A549 (cell line): Measurements from ENCODE around the gene TBC1D25. TPM values are rescaled to one million over a fixed set of nuclear protein-coding genes. Genes with fewer than 3 reads are reported as not detected.

Experiments
- ATAC-seq, 2 experiments: fragments of 200-7000 bp in 1 of 2; fragments of >200 bp in 1 of 2; cut with Nextera tagmentation in 1 of 2; cut with Tn5 transposase in 1 of 2; 3 replicates each; pipeline versions ENCODE4 v1.8.0 to v1.9.1; 2018 to 2020; ENCODE audit warnings: mild to moderate bottlenecking in 1 of 2, moderate library complexity in 1 of 2
- CTCF ChIA-PET: fragments of 300-600 bp; sonication (Branson Sonifier 250); formaldehyde crosslinking; extraction: SDS; loops from one replicate; lab custom pipeline; 2021; ENCODE audit warnings: antibody characterized with exemption, inconsistent platforms; lab: Yijun Ruan, JAX
- POLR2A ChIA-PET: fragments of 350-600 bp; formaldehyde crosslinking; extraction: SDS; loops from one replicate; lab custom pipeline; 2021; ENCODE audit warnings: antibody characterized with exemption, inconsistent platforms; lab: Yijun Ruan, JAX
- DNase-seq, 2 experiments: peaks; one replicate each; pipeline versions ENCODE4 v3.0.0 to v3.0.0-alpha.2; 2011 to 2016; ENCODE audit warnings: low read depth in 1 of 2, low spot score in 1 of 2
- FAIRE-seq: peaks from 2 replicates; lab custom pipeline; 2011; peaks lifted over from hg19 to GRCh38; lab: Jason Lieb, UNC
- H3K27ac ChIP-seq, 2 experiments: fragments of >200 bp; sonication (Bioruptor Twin); formaldehyde crosslinking; 3 replicates each; pipeline ENCODE4 v1.5.1; 2016 to 2017
- H3K4me1 ChIP-seq: fragments of >200 bp; sonication (Bioruptor Twin); formaldehyde crosslinking; 3 replicates; pipeline ENCODE4 v1.6.1; 2016
- H3K4me2 ChIP-seq: fragments of >200 bp; sonication (Bioruptor Twin); formaldehyde crosslinking; 3 replicates; pipeline ENCODE4 v1.6.1; 2016
- H3K4me3 ChIP-seq: fragments of >200 bp; sonication (Bioruptor Twin); formaldehyde crosslinking; 3 replicates; pipeline ENCODE4 v1.5.1; 2016
- H3K9me3 ChIP-seq: fragments of >200 bp; sonication (Bioruptor Twin); formaldehyde crosslinking; 3 replicates; pipeline ENCODE4 v1.6.1; 2016
- BHLHE40 ChIP-seq: IDR thresholded peaks from 2 replicates; pipeline ENCODE4 v1.6.1; 2012; ENCODE audit warnings: low read depth, low read length, inconsistent platforms
- CBX2 ChIP-seq: fragments of 200-600 bp; sonication (generic); IDR thresholded peaks from 2 replicates; pipeline ENCODE4 v1.6.1; 2016; ENCODE audit warnings: low read depth, mild to moderate bottlenecking, borderline replicate concordance
- CHD4 ChIP-seq: fragments of 200-600 bp; sonication (generic); IDR thresholded peaks from 2 replicates; pipeline ENCODE4 v1.6.1; 2016; ENCODE audit warnings: antibody characterized with exemption, mild to moderate bottlenecking, borderline replicate concordance
- FOSL2 ChIP-seq, 2 experiments: fragments of 450-650 bp in 1 of 2; fragments of >200 bp in 1 of 2; sonication (Bioruptor Twin) in 1 of 2; formaldehyde crosslinking; IDR thresholded peaks; 2 replicates each; pipeline versions ENCODE4 v1.5.0 to v1.6.1; 2016 to 2020; ENCODE audit warnings: mild to moderate bottlenecking in 1 of 2, moderate library complexity in 1 of 2
- RARB ChIP-seq: fragments of 250-450 bp; sonication (Bioruptor Pico); IDR thresholded peaks from 2 replicates; pipeline ENCODE4 v1.8.0; 2021; ENCODE audit warnings: mild to moderate bottlenecking, moderate library complexity
- RCOR1 ChIP-seq: fragments of 150-350 bp; IDR thresholded peaks from 2 replicates; pipeline ENCODE4 v1.6.1; 2014; ENCODE audit warnings: antibody characterized with exemption, low read length, low read depth
- WGBS: methylation state at CpG from one replicate; pipeline ENCODE4 v1.1.6; 2017; ENCODE audit errors: missing lambda C conversion rate; 5-methylcytosine and 5-hydroxymethylcytosine counted together
- polyA plus RNA-seq, 4 experiments: library from polyadenylated mRNA; depleted of rRNA in 3 of 4; stranded (reverse); fragments of >200 nt; fragmentation: RNase III in 1 of 4; extraction: RNeasy Plus Mini Kit Qiagen cat#74134 plus additional on column Dnase treatment in 1 of 4; gene quantifications; 2 replicates in 3 of 4; 3 replicates in 1 of 4; pipeline ENCODE4 v1.2.3, GENCODE V29; 2011 to 2017
- TF ChIP-seq, protein P1 (sequence below): fragments of 250-450 bp; sonication (Bioruptor Pico); IDR thresholded peaks from 2 replicates; pipeline ENCODE4 v1.5.0; 2021; ENCODE audit warnings: mild to moderate bottlenecking, moderate library complexity, borderline replicate concordance
- TF ChIP-seq, protein P2 (sequence below): fragments of 200-600 bp; sonication (generic); IDR thresholded peaks from 2 replicates; pipeline ENCODE4 v1.6.1; 2016; ENCODE audit warnings: antibody characterized with exemption, mild to moderate bottlenecking, moderate library complexity
- TF ChIP-seq, protein P3 (sequence below): IDR thresholded peaks from 2 replicates; pipeline ENCODE4 v1.6.1; 2012

The TBC1D25 gene
- polyA plus RNA-seq, 2 of the 4 experiments (the other 2 are of a cell fraction) = 8.6 to 13.0 TPM

DNA sequence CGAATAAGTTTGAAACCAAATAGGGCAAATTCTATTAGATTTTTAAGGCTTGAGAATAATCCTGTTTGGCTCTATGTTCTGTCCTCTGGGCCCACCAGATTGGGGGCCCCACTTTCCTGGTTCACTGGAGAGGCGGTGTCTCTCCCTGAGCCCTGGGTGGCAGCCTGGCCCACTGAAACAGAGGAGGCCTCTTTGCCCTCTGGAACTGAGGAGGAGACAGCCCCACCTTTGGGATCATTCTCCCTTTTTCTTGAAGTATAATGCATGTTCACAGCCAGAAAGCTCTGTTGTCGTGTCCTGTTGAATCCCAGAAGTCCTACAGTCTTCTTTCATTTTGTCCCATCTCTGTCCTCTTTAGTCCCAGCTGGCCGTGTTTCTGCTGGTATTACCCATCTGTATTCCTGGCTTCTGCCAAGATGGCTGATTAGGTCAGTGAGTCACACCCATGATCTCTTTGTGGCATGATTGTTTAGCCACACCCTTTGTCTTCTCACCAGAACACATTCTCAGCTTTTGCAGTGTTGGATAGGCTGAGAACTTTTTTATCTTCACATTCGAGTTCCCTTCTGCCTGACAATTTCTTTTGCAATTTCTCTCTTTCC is 8.1 kb upstream of the TBC1D25 start:
- DNase-seq (peak; percentile 28 to 70), ATAC-seq (peak; percentile 70 to 89; a peak in 4 of 6 replicates), FAIRE-seq (peak; percentile 95)
- ChIA-PET CTCF (no interaction called here), POLR2A (interaction anchor here (0.7 to 2.0 kb wide), 2 partner anchors 8 to 881 kb away, joined by 3 to 5 read pairs; partner anchors contain the start of genes ELK1 and TBC1D25)
- Histone ChIP-seq H3K4me3 (no peak overlapping the region), H3K4me1 (peaks cover 15% of the 10 kb centered on the region), H3K4me2 (peak overlapping the region; percentile 47), H3K27ac (peak overlapping the region; percentile 69 to 80), H3K9me3 (no peaks in the 10 kb centered on the region)
- 48% methylated on average over 5 of the region's 5 CpGs for WGBS
- TF ChIP-seq CBX2 (no peak), FOSL2 (IDR thresholded peaks at IDR 0.05) (no peak), FOSL2 (CRISPR knock-in tag; IDR thresholded peaks at IDR 0.05) (peak; percentile 67), CHD4 (no peak), RCOR1 (no peak)
- TF ChIP-seq, protein P1, sequence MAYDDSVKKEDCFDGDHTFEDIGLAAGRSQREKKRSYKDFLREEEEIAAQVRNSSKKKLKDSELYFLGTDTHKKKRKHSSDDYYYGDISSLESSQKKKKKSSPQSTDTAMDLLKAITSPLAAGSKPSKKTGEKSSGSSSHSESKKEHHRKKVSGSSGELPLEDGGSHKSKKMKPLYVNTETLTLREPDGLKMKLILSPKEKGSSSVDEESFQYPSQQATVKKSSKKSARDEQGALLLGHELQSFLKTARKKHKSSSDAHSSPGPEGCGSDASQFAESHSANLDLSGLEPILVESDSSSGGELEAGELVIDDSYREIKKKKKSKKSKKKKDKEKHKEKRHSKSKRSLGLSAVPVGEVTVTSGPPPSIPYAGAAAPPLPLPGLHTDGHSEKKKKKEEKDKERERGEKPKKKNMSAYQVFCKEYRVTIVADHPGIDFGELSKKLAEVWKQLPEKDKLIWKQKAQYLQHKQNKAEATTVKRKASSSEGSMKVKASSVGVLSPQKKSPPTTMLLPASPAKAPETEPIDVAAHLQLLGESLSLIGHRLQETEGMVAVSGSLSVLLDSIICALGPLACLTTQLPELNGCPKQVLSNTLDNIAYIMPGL = no peak

DNA sequence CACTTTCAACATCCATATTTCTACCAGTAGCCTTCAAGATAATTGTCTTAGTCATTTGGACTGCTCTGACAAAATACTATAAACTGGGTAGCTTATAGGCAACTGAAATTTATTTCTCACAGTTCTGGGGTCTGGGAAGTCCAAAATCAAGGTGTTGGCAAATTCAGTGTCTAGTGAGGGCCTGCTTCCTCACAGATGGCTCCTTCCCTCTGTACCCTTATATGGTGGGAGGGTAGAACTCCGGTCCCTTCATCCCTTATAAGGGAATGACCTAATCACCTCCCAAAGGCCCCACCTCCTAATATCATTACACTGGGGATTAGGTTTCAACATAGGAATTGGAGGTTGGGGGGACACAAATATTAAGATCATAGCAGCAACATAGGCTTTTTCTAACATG is 7.4 kb upstream of the TBC1D25 start:
- Histone ChIP-seq H3K4me1 (peaks cover 15% of the 10 kb centered on the region), H3K4me3 (no peak overlapping the region), H3K4me2 (0 out of 3 replicates have a peak overlapping the region, but pooled peaks have one; percentile 47), H3K27ac (peak overlapping the region; percentile 69 to 80; a peak in 5 of 6 replicates), H3K9me3 (no peaks in the 10 kb centered on the region)
- CTCF ChIA-PET = no interaction called here
- ATAC-seq (no peak; a peak in 1 of 6 replicates), DNase-seq (no peak)
- no peak for TF ChIP-seq BHLHE40
- TF ChIP-seq, all 56 proteins: peak for 0
- no peak for FAIRE-seq
- POLR2A ChIA-PET = interaction anchor here (0.6 to 0.7 kb wide), 2 partner anchors 10 to 882 kb away, joined by 3 read pairs; partner anchors contain the start of gene ELK1
- 91% methylated on average over 1 of the region's 1 CpG for WGBS

DNA sequence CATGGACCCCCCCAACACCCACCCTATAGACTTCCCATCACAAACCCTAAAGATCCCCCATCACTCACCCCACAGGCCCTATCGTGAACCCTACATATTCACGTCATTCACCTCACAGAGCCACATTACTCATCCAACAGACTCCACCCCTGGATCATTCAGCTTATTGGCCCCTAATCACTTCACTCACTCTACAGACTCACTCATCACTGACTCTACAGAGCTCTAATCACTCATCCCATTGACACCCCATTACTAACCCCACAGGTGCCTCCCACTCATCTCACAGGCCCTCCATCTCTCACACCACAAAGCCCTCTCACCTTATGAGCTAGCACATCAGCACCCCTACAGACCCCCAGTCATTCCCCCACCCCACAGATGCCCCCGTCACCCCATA is 6.3 kb upstream of the TBC1D25 start:
- FAIRE-seq (no peak), ATAC-seq (no peak)
- WGBS = 100% methylated on average over 2 of the region's 3 CpGs

More for the DNA sequence above, 6.3 kb upstream of the TBC1D25 start:
- Histone ChIP-seq H3K4me1 (peaks cover 15% of the 10 kb centered on the region), H3K4me2 (no peak overlapping the region), H3K27ac (no peak overlapping the region), H3K9me3 (no peaks in the 10 kb centered on the region), H3K4me3 (no peak overlapping the region)
- DNase-seq = no peak
- ChIA-PET CTCF (no interaction called here), POLR2A (no interaction called here)
- TF ChIP-seq RARB = no peak
- TF ChIP-seq, protein P2, sequence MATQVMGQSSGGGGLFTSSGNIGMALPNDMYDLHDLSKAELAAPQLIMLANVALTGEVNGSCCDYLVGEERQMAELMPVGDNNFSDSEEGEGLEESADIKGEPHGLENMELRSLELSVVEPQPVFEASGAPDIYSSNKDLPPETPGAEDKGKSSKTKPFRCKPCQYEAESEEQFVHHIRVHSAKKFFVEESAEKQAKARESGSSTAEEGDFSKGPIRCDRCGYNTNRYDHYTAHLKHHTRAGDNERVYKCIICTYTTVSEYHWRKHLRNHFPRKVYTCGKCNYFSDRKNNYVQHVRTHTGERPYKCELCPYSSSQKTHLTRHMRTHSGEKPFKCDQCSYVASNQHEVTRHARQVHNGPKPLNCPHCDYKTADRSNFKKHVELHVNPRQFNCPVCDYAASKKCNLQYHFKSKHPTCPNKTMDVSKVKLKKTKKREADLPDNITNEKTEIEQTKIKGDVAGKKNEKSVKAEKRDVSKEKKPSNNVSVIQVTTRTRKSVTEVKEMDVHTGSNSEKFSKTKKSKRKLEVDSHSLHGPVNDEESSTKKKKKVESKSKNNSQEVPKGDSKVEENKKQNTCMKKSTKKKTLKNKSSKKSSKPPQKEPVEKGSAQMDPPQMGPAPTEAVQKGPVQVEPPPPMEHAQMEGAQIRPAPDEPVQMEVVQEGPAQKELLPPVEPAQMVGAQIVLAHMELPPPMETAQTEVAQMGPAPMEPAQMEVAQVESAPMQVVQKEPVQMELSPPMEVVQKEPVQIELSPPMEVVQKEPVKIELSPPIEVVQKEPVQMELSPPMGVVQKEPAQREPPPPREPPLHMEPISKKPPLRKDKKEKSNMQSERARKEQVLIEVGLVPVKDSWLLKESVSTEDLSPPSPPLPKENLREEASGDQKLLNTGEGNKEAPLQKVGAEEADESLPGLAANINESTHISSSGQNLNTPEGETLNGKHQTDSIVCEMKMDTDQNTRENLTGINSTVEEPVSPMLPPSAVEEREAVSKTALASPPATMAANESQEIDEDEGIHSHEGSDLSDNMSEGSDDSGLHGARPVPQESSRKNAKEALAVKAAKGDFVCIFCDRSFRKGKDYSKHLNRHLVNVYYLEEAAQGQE = no peak
- TF ChIP-seq, protein P3, sequence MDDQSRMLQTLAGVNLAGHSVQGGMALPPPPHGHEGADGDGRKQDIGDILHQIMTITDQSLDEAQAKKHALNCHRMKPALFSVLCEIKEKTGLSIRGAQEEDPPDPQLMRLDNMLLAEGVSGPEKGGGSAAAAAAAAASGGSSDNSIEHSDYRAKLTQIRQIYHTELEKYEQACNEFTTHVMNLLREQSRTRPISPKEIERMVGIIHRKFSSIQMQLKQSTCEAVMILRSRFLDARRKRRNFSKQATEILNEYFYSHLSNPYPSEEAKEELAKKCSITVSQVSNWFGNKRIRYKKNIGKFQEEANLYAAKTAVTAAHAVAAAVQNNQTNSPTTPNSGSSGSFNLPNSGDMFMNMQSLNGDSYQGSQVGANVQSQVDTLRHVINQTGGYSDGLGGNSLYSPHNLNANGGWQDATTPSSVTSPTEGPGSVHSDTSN = no peak
- TF ChIP-seq, all 56 proteins: peak for 0
